Epithelial cell of prostate (primary cell): ENCODE measurements around the gene IL27RA.
A peak's percentile ranks its signal among the peaks of the same experiment; 100 is the strongest.
"Not testable (repeated sequence)": the region's sequence is repeated elsewhere in the genome, so short reads cannot be mapped to it uniquely, and the experiment has no call there.

Experiments
- DNase-seq: peaks from one replicate; pipeline ENCODE4 v3.0.0-alpha.2; 2011; ENCODE audit warnings: low read depth, low spot score
- H3K27ac ChIP-seq: fragments of 450-650 bp; 2 replicates; pipeline ENCODE4 v1.5.1; 2017; ENCODE audit warnings: mild to moderate bottlenecking

Gene IL27RA

GRCh38 chr19:13998426-13998825 is 33.1 kb upstream of the IL27RA start:
- DNase-seq = no peak
- no peak overlapping the region for H3K27ac ChIP-seq

DNA sequence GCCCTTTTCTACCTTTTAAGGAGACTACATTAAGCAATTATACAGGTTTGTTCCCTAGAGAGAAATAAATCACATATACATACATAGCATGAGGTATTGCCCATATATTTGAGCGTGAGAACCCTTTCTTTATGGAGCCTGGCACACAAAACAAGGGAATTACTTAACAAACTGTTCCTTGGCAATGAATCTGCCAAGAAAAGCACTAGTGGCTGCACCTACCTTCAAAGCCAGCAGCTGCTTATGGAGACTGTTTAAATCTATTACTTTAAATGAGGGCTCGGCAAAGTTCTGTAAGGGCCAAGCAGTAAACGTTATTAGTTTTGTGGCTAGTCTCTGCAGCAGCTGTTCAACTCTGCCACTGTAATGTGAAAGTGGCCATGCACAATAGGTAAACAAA is 32.5 kb upstream of the IL27RA start:
- no peak overlapping the region for H3K27ac ChIP-seq
- no peak for DNase-seq

DNA sequence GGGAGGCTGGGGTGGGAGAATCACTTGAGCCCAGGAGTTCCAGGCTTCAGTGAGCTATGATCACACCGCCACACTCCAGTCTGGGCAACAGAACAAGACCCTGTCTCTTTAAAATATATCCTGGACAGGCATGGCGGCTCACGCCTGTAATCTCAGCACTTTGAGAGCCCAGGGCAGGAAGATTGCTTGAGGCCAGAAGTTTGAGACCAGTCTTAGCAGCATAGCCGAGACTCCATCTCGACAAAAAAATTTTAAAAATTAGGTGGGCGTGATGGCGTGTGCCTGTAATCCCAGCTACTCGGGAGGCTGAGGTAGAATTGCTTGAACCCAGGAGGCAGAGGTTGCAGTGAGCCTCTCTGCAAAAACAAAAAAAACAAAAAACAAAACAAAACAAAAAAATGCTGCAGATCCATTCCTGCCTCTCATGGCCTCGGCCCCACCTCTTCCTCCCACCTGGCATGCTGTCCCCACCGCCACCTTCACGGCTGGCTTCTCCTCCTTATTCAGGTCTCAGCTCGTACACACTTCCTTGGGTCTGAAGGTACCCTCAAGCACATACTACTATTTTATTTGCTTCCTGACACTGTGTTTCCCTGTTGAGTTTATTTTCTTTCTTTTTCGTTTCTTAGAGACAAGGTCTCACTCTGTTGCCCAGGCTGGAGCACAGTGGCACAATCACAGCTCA is 30.7 kb upstream of the IL27RA start:
- H3K27ac ChIP-seq = no peak overlapping the region
- DNase-seq = no peak

- no peak overlapping the region for H3K27ac ChIP-seq
- DNase-seq = no peak
Observed at GRCh38 chr19:14002571-14003250, 28.9 kb upstream of the IL27RA start.

- peak overlapping the region; percentile 6 for H3K27ac ChIP-seq
Observed at GRCh38 chr19:14003251-14004055, 28.1 kb upstream of the IL27RA start.

DNA sequence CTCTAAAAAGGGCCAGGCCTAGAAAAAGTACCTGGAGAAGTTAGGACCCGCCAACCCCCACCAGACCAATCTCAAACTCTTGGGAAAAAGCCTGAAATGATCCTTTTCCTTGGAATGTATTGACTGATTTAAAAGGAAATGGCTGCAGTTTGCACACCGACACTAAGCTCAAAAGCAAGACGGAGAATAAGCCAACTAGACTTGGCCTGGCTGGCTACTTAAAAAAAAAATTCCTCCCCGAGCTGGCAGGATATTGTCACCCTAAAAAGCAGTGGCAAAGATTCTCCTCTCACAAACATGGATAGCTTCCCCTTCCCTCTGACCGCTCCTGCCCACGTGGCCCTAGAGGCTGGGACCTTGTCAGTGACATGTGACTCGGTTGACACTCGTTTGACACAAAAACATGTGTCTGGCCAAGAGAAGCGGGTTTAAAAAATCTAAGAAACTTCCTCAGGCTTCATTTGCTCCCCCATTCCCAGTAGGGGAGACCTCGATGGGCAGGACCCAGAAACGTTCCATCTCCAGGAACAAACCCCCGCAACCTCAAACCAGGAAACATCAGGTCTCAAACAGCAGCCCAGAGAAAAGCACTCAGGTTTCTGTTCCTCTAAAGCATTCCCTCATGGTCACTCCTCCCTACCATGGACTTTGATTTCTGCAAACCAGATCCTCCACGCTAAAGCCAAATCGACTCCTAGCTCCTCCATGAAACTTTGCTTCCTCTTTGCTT is 26.8 kb upstream of the IL27RA start:
- DNase-seq = no peak
- peak overlapping the region; percentile 82 for H3K27ac ChIP-seq

More at GRCh38 chr19:14003251-14004055, 28.1 kb upstream of the IL27RA start:
- no peak for DNase-seq

GRCh38 chr19:14005349-14006084 is 26.0 kb upstream of the IL27RA start:
- DNase-seq = peak; percentile 33

DNA sequence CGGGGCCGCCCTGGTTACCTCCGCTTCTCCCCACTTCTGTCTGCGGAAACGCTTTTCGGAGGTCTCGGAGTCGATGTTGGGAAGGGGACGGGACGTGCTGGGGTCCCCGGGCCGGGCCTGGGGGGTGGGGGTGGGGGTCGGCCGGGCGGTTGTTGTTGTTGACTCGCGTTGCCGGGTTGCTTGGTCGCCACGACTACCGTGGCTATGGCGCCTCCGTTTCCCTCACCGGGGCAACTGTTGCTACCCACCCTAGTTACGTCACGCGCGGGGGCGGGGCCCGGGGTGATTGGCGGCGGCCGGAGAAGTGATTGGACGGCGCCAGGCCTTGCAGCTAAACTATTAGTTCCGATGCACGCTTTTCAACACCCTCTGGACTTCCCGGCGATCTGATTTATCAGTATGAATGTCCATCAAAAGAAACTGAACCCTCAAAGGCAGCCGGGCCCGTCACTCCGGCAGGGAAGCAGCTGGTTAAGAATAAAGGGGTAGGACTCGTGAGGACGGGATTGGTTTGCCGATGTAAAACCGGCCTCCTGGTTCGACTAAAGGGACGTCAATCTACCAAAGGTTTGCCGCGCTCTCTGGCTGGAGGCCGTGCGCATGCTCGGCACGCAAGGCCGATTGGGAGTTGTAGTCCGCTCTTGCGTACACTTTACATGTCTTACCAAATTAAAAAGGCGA is 25.3 kb upstream of the IL27RA start, which contains the start of gene RFX1:
RFX1 (minus strand) TSS at position 236 of the 681 bp plus-strand sequence. CDS start 12,477 bp downstream, outside the sequence.
- H3K27ac ChIP-seq = peak within 1 kb of the TSS; percentile 82
- peak; percentile 100 for DNase-seq

More at GRCh38 chr19:14005349-14006084, 26.0 kb upstream of the IL27RA start:
- peak overlapping the region; percentile 82 for H3K27ac ChIP-seq

DNA sequence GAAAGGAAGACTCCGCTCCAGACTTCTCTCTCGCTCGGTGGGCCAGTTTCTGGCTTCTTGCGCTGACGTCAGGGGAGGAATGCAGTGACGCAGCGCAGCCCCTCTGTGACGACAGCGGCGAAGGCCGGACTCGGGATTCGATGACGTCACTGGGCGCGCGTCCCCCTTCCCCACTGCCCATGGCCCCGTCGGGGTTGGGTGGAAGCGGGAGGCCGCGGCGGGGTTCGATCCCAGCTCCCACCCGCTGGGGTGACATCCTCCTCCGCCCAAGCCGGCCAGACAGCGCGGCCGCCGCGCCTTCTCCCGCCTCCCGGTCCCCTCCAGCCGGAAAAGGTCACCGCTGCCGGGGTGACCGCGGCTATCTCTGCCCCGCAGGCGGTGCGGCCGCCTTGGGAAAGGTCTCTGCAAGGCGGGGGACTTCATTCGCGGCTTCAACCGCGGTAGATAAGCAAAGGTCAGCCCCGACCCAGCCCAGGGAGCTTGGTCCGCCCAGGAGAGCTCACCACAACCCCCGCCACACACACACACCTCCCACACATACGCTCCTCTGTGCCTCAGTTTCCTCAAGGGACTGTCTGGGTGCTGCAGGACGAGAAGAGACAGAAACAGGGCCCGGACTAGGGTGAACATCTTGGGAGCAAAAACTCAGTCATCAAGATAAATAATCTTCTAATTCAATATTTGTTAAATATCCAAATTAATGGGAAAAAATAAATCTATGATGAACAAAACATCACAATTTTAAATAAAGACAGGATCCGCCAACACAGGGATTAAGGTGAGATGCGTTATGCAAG is 24.6 kb upstream of the IL27RA start:
- H3K27ac ChIP-seq = peak overlapping the region; percentile 82
- DNase-seq = no peak

- H3K27ac ChIP-seq = no peak overlapping the region
- DNase-seq = no peak
Observed at GRCh38 chr19:14012378-14012915, 19.1 kb upstream of the IL27RA start.

DNA sequence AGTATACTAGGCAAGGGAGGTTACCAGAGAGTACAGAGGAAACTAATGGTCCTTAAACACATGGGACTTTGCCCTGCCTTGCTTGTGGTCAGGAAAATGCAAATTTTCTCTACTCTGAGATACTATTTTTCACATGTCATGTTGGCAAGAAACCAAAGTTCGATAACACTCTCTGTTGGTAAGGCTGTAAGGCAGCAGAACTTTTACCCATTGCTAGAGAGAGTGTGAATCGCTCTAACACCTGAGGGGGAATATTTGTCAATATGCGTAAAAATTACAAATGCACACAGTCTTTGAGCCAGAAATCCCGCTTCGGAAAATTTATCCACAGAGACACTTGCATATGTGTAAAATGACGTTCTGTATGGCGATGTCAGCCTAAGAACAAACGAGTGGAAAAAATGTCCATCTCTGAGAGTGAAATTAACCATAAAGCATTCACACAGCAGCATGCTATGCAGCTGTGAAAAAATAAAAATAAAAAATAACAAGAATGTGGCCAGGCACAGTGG is 16.0 kb upstream of the IL27RA start:
- no peak for DNase-seq
- H3K27ac ChIP-seq = no peak overlapping the region

- DNase-seq = no peak
- H3K27ac ChIP-seq = no peak overlapping the region
Observed at GRCh38 chr19:14019100-14019499, 12.5 kb upstream of the IL27RA start.

GRCh38 chr19:14019739-14020138 is 11.8 kb upstream of the IL27RA start:
- DNase-seq, H3K27ac ChIP-seq: not testable (repeated sequence)

GRCh38 chr19:14021474-14021873 is 10.1 kb upstream of the IL27RA start:
- H3K27ac ChIP-seq = no peak overlapping the region

GRCh38 chr19:14022469-14022868 is 9.1 kb upstream of the IL27RA start:
- H3K27ac ChIP-seq = no peak overlapping the region
- no peak for DNase-seq

More at GRCh38 chr19:14021474-14021873, 10.1 kb upstream of the IL27RA start:
- no peak for DNase-seq

- DNase-seq = no peak
- no peak overlapping the region for H3K27ac ChIP-seq
Observed at GRCh38 chr19:14023404-14024235, 7.9 kb upstream of the IL27RA start.
